Limb (tissue), 2 donors: Measurements from ENCODE around the gene XPR1.

Source experiments
- DNase-seq, 2 donors: peaks; one replicate each; pipeline ENCODE4 v3.0.0-alpha.2; 2016; ENCODE audit errors: extremely low spot score in 2 of 2

The XPR1 gene

GRCh38 chr1:180928331-180929230 is 296.8 kb downstream of the XPR1 start:
- DNase-seq = no peak

GRCh38 chr1:180929389-180929788 is 297.6 kb downstream of the XPR1 start:
- no peak for DNase-seq

DNA sequence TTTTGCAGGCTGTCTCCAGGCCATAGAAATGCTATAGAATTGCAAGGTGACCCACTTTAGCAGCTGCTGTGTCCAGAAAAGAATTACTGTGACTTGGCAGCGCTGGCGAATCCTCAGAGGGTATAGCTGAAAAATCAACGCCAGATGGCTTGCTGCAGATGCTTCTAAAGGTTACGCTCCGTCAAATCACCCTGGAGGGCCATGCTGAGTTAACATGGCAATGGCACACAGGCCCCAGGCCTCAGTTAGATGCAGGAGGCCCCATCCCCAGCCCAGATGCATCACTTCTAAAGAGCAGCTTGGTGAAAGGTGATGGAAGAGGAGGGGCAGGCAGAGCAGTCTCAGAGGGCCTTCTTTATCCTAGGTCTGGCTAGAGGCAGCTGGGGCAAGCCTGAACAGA is 298.9 kb downstream of the XPR1 start:
- DNase-seq = no peak

DNA sequence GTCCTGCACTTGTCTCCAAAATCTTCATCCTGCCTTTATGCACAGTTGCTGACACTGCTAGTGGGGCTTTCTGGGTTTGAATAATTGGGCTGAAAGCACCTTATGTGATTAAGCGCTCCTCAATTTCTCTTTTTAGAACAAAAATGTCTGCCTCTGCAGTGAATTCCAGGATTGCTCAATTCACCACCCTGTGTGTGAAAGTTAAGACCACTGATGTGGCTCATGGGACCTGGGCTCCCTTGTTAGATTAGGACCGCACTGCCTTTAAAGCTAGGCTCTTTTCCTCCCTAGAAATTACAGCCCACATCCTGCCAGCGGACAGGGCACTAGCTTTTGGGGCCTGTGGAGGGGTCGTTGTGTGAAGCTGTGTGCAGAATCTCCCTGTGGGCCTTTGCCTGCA is 299.7 kb downstream of the XPR1 start:
- DNase-seq = no peak

DNA sequence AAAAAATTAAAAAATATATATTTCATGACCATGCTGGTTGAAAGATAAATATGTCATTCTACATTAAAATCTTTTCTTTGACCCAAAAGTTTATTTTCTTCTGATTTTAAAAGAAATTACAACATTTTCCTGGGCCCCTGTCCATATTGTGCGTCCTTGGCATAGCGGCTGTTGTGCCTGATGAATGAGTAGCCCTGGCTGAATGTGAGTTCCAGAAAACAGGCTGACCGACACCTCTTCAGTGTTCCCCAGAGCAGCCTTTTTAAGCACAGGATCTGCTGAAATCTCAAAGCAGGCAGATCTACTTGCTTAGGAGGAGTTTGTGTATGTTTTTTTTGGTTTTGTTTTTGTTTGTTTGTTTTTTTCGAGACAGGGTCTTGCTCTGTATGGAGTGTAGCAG is 300.6 kb downstream of the XPR1 start:
- no peak for DNase-seq

- no peak for DNase-seq
Observed at GRCh38 chr1:180933141-180933540, 301.3 kb downstream of the XPR1 start.

- DNase-seq = no peak
Observed at GRCh38 chr1:180934563-180934962, 302.7 kb downstream of the XPR1 start.

- DNase-seq = no peak
Observed at GRCh38 chr1:180935326-180936109, 303.7 kb downstream of the XPR1 start.

DNA sequence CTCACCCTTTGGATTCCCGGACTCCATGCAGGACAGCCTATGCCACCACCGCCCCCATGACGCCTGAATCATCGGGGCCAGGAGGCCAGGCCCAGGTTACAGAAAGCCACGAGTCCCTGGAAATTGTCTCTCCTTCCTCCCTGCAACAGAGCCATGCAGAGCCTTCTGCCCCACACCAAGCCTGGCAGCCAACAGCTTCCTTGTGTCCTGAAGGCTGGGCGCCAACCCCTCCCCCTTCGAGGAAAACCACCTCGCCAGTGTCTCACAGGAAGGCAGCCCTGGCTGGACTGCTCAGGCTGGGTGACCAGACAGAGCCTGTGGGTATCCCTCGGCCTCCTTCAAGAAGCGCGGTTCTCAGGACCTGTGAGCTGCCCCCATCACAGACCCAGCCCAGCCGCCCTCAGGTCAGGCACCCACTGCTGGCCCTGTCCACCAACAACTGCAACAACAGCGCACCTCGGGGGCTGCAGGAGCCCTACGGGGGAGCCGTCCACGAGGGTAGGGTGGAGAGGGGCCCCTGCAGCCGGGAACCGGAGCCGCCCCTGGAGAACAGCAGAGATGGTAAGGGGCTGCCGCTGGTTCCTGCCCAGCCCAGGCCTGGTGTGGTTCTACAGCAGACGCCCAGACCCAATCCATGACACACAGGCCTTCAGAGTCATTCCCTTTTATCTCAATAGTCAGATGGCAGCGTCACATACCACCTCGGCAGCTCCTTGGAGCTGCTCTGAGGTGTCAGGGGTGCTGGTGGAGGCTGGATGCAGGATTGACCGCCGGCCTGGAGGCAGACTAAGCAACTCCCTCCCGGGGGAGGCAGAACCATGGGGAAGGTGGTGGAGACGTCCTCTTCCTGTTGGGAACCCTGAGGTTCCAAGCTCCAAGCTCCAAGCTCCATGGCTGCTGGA is 304.5 kb downstream of the XPR1 start:
- DNase-seq = no peak

GRCh38 chr1:180937012-180937372 is 305.2 kb downstream of the XPR1 start:
- no peak for DNase-seq

DNA sequence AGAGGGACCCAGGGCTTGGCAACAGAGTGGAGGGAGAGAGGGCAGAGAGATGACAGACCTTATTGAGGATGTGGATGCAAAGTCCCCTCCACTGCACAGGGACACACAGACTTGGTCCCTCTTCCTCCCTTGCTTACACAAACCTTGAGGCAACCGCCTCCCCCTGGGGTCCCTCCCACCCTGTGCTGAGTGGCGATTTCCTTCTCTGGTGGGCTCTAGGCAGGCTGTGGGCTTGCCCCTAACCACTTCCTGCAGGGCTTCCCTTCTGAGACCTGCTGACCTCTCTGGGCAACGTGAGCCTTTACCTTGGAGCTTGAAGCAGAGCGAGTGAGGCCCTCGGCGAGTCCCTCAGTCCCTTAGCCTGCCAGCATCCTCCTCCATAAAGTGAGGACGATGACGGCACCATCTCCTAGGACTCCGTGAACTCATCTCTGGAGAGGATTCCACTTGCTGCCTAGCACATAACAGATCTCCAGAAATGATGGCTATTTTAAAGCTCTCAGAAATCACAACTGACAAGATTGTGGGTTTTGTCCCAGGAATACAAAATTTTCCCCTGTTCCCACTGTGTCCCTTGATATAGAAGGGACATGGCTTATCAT is 305.9 kb downstream of the XPR1 start:
- no peak for DNase-seq

- DNase-seq = no peak
Observed at GRCh38 chr1:180939073-180939710, 307.4 kb downstream of the XPR1 start.

GRCh38 chr1:180939711-180940103 is 307.9 kb downstream of the XPR1 start:
- no peak for DNase-seq
